Mesendoderm (in vitro differentiated cells): ENCODE results near the gene TSPAN31.

Experiments
- DNase-seq: peaks from one replicate; pipeline ENCODE4 v3.0.0; 2013
- H2AK5ac ChIP-seq: 2 replicates; pipeline ENCODE4 v1.6.1; 2013; ENCODE audit warnings: low read length, inconsistent platforms
- H2BK120ac ChIP-seq: 2 replicates; pipeline ENCODE4 v1.6.1; 2013; ENCODE audit warnings: low read depth, mild to moderate bottlenecking, low read length, moderate library complexity, mixed read lengths
- H2BK15ac ChIP-seq: replicated peaks from 2 replicates; pipeline ENCODE4 v1.6.1; 2013; ENCODE audit warnings: low read depth, mild to moderate bottlenecking, moderate library complexity
- H2BK5ac ChIP-seq: 2 replicates; pipeline ENCODE4 v1.6.1; 2013; ENCODE audit warnings: low read length, inconsistent platforms
- H3K18ac ChIP-seq: 2 replicates; pipeline ENCODE4 v1.6.1; 2013; ENCODE audit warnings: mild to moderate bottlenecking, low read length, mixed read lengths
- H3K23ac ChIP-seq: one replicate; pipeline ENCODE4 v1.6.1; 2013; ENCODE audit warnings: low read length
- H3K27ac ChIP-seq: 2 replicates; pipeline ENCODE4 v1.5.1; 2013; ENCODE audit warnings: low read depth, mild to moderate bottlenecking, inconsistent platforms, low read length, moderate library complexity
- H3K27me3 ChIP-seq: 2 replicates; pipeline ENCODE4 v1.6.1; 2013; ENCODE audit warnings: low read length, control low read depth, mild to moderate bottlenecking, inconsistent platforms; ENCODE audit not compliant: insufficient read depth, poor library complexity
- H3K36me3 ChIP-seq: 2 replicates; pipeline ENCODE4 v1.6.1; 2013; ENCODE audit warnings: low read length, inconsistent platforms; ENCODE audit not compliant: control insufficient read depth, insufficient read depth
- H3K4ac ChIP-seq: one replicate; pipeline ENCODE4 v1.6.1; 2013; ENCODE audit warnings: low read depth, mild to moderate bottlenecking, low read length, moderate library complexity
- H3K4me1 ChIP-seq: 2 replicates; pipeline ENCODE4 v1.6.1; 2013; ENCODE audit warnings: low read depth, low read length, inconsistent platforms; ENCODE audit not compliant: control insufficient read depth
- H3K4me2 ChIP-seq: 2 replicates; pipeline ENCODE4 v1.6.1; 2013; ENCODE audit warnings: low read length
- H3K4me3 ChIP-seq: 2 replicates; pipeline ENCODE4 v1.5.1; 2013; ENCODE audit warnings: mild to moderate bottlenecking, low read length
- H3K56ac ChIP-seq: one replicate; pipeline ENCODE4 v1.6.1; 2013; ENCODE audit warnings: low read length
- H3K79me1 ChIP-seq: 2 replicates; pipeline ENCODE4 v1.6.1; 2013; ENCODE audit warnings: low read length, inconsistent platforms
- H3K79me2 ChIP-seq: 2 replicates; pipeline ENCODE4 v1.6.1; 2013; ENCODE audit warnings: mild to moderate bottlenecking, low read length; ENCODE audit not compliant: control insufficient read depth, insufficient read depth
- H3K9ac ChIP-seq: 2 replicates; pipeline ENCODE4 v1.6.1; 2013; ENCODE audit warnings: low read length, inconsistent platforms
- H4K5ac ChIP-seq: one replicate; pipeline ENCODE4 v1.6.1; 2013; ENCODE audit warnings: low read length
- H4K8ac ChIP-seq: one replicate; pipeline ENCODE4 v1.6.1; 2013; ENCODE audit warnings: low read depth, mild to moderate bottlenecking, control low read depth, low read length, moderate library complexity
- WGBS: extraction: QIAGEN DNeasy Blood & Tissue Kit; methylation state at CpG from one replicate; pipeline ENCODE4 v1.1.7; 2013; ENCODE audit warnings: low lambda C conversion rate, missing lambda C conversion rate; ENCODE audit not compliant: insufficient coverage; ENCODE audit errors: extremely low coverage; 5-methylcytosine and 5-hydroxymethylcytosine counted together

Gene TSPAN31

GRCh38 chr12:57737467-57738460 lies 7.1 kb upstream of the TSPAN31 start:
- no peak overlapping the region for H3K56ac ChIP-seq
- peaks cover 2% of the 10 kb centered on the region for H3K4me1 ChIP-seq
- H3K4me3 ChIP-seq = no peak overlapping the region
- no peak overlapping the region for H4K5ac ChIP-seq
- peak overlapping the region; percentile 66 for H3K23ac ChIP-seq
- no CpG with 5 or more reads among the region's 110 CpGs for WGBS
- no peak overlapping the region for H3K18ac ChIP-seq
- H4K8ac ChIP-seq = no peak overlapping the region
- no peak overlapping the region for H2BK120ac ChIP-seq
- no peak for DNase-seq
- H3K4me2 ChIP-seq = peak overlapping the region; percentile 13
- no peak overlapping the region for H2BK5ac ChIP-seq
- no peak overlapping the region for H3K27ac ChIP-seq
- no peak overlapping the region for H2BK15ac ChIP-seq
- H3K36me3 ChIP-seq = no peaks in the 10 kb centered on the region
- no peak overlapping the region for H3K4ac ChIP-seq
- H3K79me2 ChIP-seq = no peaks in the 10 kb centered on the region
- no peaks in the 10 kb centered on the region for H3K79me1 ChIP-seq
- H3K9ac ChIP-seq = no peak overlapping the region
- H3K27me3 ChIP-seq = peaks cover 62% of the 10 kb centered on the region
- no peak overlapping the region for H2AK5ac ChIP-seq

GRCh38 chr12:57738661-57739237 lies 6.1 kb upstream of the TSPAN31 start, which contains the start of gene AGAP2:
Gene AGAP2 (minus strand): TSS chr12:57738742. CDS start chr12:57738246, 496 bp downstream.
- no peak within 1 kb of the TSS for H3K18ac ChIP-seq
- H4K5ac ChIP-seq = no peak within 1 kb of the TSS
- no peak within 1 kb of the TSS for H3K9ac ChIP-seq
- no peaks in the 10 kb centered on the region for H3K79me2 ChIP-seq
- H3K56ac ChIP-seq = no peak within 1 kb of the TSS
- no peak within 1 kb of the TSS for H3K4ac ChIP-seq
- no peak within 1 kb of the TSS for H3K4me3 ChIP-seq
- H3K27me3 ChIP-seq = peaks cover 59% of the 10 kb centered on the region
- H2AK5ac ChIP-seq = no peak within 1 kb of the TSS
- peaks cover 2% of the 10 kb centered on the region for H3K4me1 ChIP-seq
- peak; percentile 78 for DNase-seq
- no peak within 1 kb of the TSS for H3K23ac ChIP-seq
- no peaks in the 10 kb centered on the region for H3K36me3 ChIP-seq
- H3K27ac ChIP-seq = no peak within 1 kb of the TSS
- no peak within 1 kb of the TSS for H2BK120ac ChIP-seq
- no CpG with 5 or more reads among the region's 36 CpGs for WGBS
- H4K8ac ChIP-seq = no peak within 1 kb of the TSS
- no peak within 1 kb of the TSS for H2BK5ac ChIP-seq
- H3K4me2 ChIP-seq = peak within 1 kb of the TSS; percentile 13
- H2BK15ac ChIP-seq = no peak within 1 kb of the TSS
- H3K79me1 ChIP-seq = no peaks in the 10 kb centered on the region

- Histone ChIP-seq H3K23ac (no peak overlapping the region), H2BK5ac (no peak overlapping the region), H4K8ac (no peak overlapping the region), H2AK5ac (no peak overlapping the region), H3K4me3 (no peak overlapping the region), H3K27me3 (peaks cover 53% of the 10 kb centered on the region), H3K27ac (no peak overlapping the region), H3K79me1 (no peaks in the 10 kb centered on the region), H2BK15ac (no peak overlapping the region), H4K5ac (no peak overlapping the region), H3K18ac (no peak overlapping the region), H2BK120ac (no peak overlapping the region), H3K9ac (no peak overlapping the region), H3K36me3 (no peaks in the 10 kb centered on the region), H3K4ac (no peak overlapping the region), H3K4me1 (peaks cover 2% of the 10 kb centered on the region), H3K79me2 (no peaks in the 10 kb centered on the region), H3K56ac (no peak overlapping the region), H3K4me2 (no peak overlapping the region)
- no CpG with 5 or more reads among the region's 7 CpGs for WGBS
- DNase-seq = no peak
Measured at GRCh38 chr12:57739387-57739786, 5.5 kb upstream of the TSPAN31 start.

- no peak overlapping the region for H2BK5ac ChIP-seq
- H2AK5ac ChIP-seq = no peak overlapping the region
- no peak overlapping the region for H4K8ac ChIP-seq
- no peak for DNase-seq
- no peak overlapping the region for H3K4ac ChIP-seq
- H3K27ac ChIP-seq = no peak overlapping the region
- no peaks in the 10 kb centered on the region for H3K79me2 ChIP-seq
- no peaks in the 10 kb centered on the region for H3K36me3 ChIP-seq
- H3K4me3 ChIP-seq = no peak overlapping the region
- no peak overlapping the region for H3K56ac ChIP-seq
- H4K5ac ChIP-seq = no peak overlapping the region
- no peak overlapping the region for H3K18ac ChIP-seq
- WGBS = no CpG with 5 or more reads among the region's 10 CpGs
- no peaks in the 10 kb centered on the region for H3K79me1 ChIP-seq
- H2BK120ac ChIP-seq = no peak overlapping the region
- H3K4me1 ChIP-seq = peaks cover 2% of the 10 kb centered on the region
- no peak overlapping the region for H2BK15ac ChIP-seq
- no peak overlapping the region for H3K23ac ChIP-seq
- no peak overlapping the region for H3K4me2 ChIP-seq
- H3K9ac ChIP-seq = no peak overlapping the region
- peaks cover 47% of the 10 kb centered on the region for H3K27me3 ChIP-seq
Measured at GRCh38 chr12:57739914-57740538, 4.8 kb upstream of the TSPAN31 start.

GRCh38 chr12:57740656-57741412 lies 4.0 kb upstream of the TSPAN31 start:
- H3K36me3 ChIP-seq = no peaks in the 10 kb centered on the region
- H3K79me1 ChIP-seq = no peaks in the 10 kb centered on the region
- peak; percentile 33 for DNase-seq
- peaks cover 2% of the 10 kb centered on the region for H3K4me1 ChIP-seq
- no peak overlapping the region for H3K18ac ChIP-seq
- no peak overlapping the region for H4K5ac ChIP-seq
- H4K8ac ChIP-seq = no peak overlapping the region
- H3K79me2 ChIP-seq = no peaks in the 10 kb centered on the region
- no peak overlapping the region for H2BK15ac ChIP-seq
- no peak overlapping the region for H3K4ac ChIP-seq
- H2BK120ac ChIP-seq = no peak overlapping the region
- no peak overlapping the region for H3K4me2 ChIP-seq
- H3K27ac ChIP-seq = no peak overlapping the region
- H3K56ac ChIP-seq = no peak overlapping the region
- H3K9ac ChIP-seq = no peak overlapping the region
- no peak overlapping the region for H2AK5ac ChIP-seq
- no peak overlapping the region for H3K4me3 ChIP-seq
- H3K27me3 ChIP-seq = peaks cover 42% of the 10 kb centered on the region
- no peak overlapping the region for H3K23ac ChIP-seq
- WGBS = no CpG with 5 or more reads among the region's 5 CpGs
- no peak overlapping the region for H2BK5ac ChIP-seq
